Measurements from ENCODE around the gene FAM107B. TPM values are rescaled to one million over a fixed set of nuclear protein-coding genes. Genes with fewer than 3 reads are reported as not detected.

The FAM107B gene
- total and polyA plus RNA-seq, 2 of the 8 experiments (the other 6 are each of a cell fraction or from before 2014, with no cell fraction given): 7.5 to 28.1 TPM

GRCh38 chr10:14534152-14534551, 240.5 kb downstream of the FAM107B start:
- Histone ChIP-seq H3K27ac (ENCODE audit: low read depth, low read length) (no peak overlapping the region), H3K79me1 (ENCODE audit: low read depth, low read length) (no peaks in the 10 kb centered on the region; the same call in 1 of the 2 replicates), H2AFZ (ENCODE audit: low read length) (no peak overlapping the region), H3K79me2 (ENCODE audit: control insufficient read depth in 1 of 2, insufficient read depth in 2 of 2, low read length in 2 of 2) (0 out of 4 replicates have a peak, but pooled peaks cover 0 to 7% of the 10 kb centered on the region in 2 experiments), H2BK12ac (ENCODE audit: low read depth, low read length) (no peak overlapping the region), H3K23ac (ENCODE audit: insufficient read length) (no peak overlapping the region), H3K4me3 (ENCODE audit: extremely low read depth in 1 of 4, insufficient read depth in 2 of 4, low read depth in 3 of 4, low read length in 4 of 4) (no peak overlapping the region), H3K9me3 (ENCODE audit: insufficient read depth in 2 of 2, low read depth in 1 of 2, low read length in 1 of 2) (no peaks in the 10 kb centered on the region), H3K23me2 (ENCODE audit: low read depth, low read length) (no peaks in the 10 kb centered on the region), H4K8ac (ENCODE audit: extremely low read depth, insufficient read depth, low read length) (no peak overlapping the region), H3K9ac (replicated peaks in 1 of 4; ENCODE audit: extremely low read depth in 1 of 4, low read depth in 3 of 4, low read length in 3 of 4) (no peak overlapping the region), H3K18ac (ENCODE audit: extremely low read depth, low read length) (no peak overlapping the region), H3K4me2 (ENCODE audit: insufficient read depth in 1 of 2, low read depth in 2 of 2, low read length in 2 of 2) (no peak overlapping the region), H2BK20ac (ENCODE audit: low read length) (no peak overlapping the region), H3K4ac (replicated peaks; ENCODE audit: insufficient read length, low read depth, low read length) (no peak overlapping the region), H2BK120ac (replicated peaks; ENCODE audit: low read depth, low read length) (no peak overlapping the region), H4K20me1 (replicated peaks in 1 of 2; ENCODE audit: control insufficient read depth in 1 of 2, insufficient read depth in 2 of 2, low read length in 2 of 2) (peaks cover 5 to 6% of the 10 kb centered on the region in 2 experiments), H4K5ac (ENCODE audit: insufficient read length, low read depth, low read length) (no peak overlapping the region), H3K4me1 (replicated peaks in 1 of 4; ENCODE audit: control insufficient read depth in 3 of 4, insufficient read depth in 4 of 4, low read length in 3 of 4) (no peaks in the 10 kb centered on the region), H3K56ac (replicated peaks; ENCODE audit: insufficient read length, low read depth, low read length) (no peak overlapping the region), H2BK15ac (ENCODE audit: low read length) (no peak overlapping the region), H3K36me3 (ENCODE audit: control insufficient read depth in 2 of 4, insufficient read depth in 4 of 4, low read length in 3 of 4) (no peaks in the 10 kb centered on the region), H2BK5ac (ENCODE audit: low read depth, low read length) (no peak overlapping the region), H2AK5ac (ENCODE audit: low read depth, low read length) (no peak overlapping the region), H3K14ac (ENCODE audit: insufficient read length) (no peak overlapping the region), H3K27me3 (replicated peaks in 1 of 4; ENCODE audit: control insufficient read depth in 3 of 4, extremely low read depth in 1 of 4, insufficient read depth in 3 of 4, low read length in 3 of 4) (no peaks in the 10 kb centered on the region), H4K91ac (replicated peaks; ENCODE audit: insufficient read length, low read length) (no peak overlapping the region)
- FAIRE-seq: no peak
- ChIA-PET CTCF (ENCODE audit: partially characterized antibody) (interaction anchor here (0.8 to 9.5 kb wide), 4 partner anchors 16 to 288 kb away, joined by 4 to 112 read pairs (median 4); no protein-coding TSS in a partner anchor), POLR2A (ENCODE audit: partially characterized antibody) (no interaction called here)
- 91% methylated on average over 7 of the region's 7 CpGs; no CpG with 5 or more reads in 1 of the 2 experiments for WGBS, 2 experiments (ENCODE audit: extremely low coverage in 1 of 2, insufficient coverage in 1 of 2, insufficient read length in 1 of 2, insufficient replicate concordance in 2 of 2, low coverage in 1 of 2, low lambda C conversion rate in 2 of 2, missing lambda C conversion rate in 1 of 2)
- no peak for DNase-seq (ENCODE audit: low read depth in 1 of 2, low spot score in 2 of 2)
- TF ChIP-seq SP2 (IDR thresholded peaks at IDR 0.05; ENCODE audit: low read length) (no peak), CHD1 (IDR thresholded peaks at IDR 0.05; ENCODE audit: low read depth, low read length) (no peak), GTF2F1 (IDR thresholded peaks at IDR 0.05; ENCODE audit: borderline replicate concordance, low read depth, low read length) (no peak)

All from H1 (cell line).